Epithelial cell of proximal tubule (primary cell): ENCODE results near the gene ARL16. TPM values are rescaled to one million over a fixed set of nuclear protein-coding genes. Genes with fewer than 3 reads are reported as not detected.

Experiments
- DNase-seq: peaks from one replicate; pipeline ENCODE4 v3.0.0-alpha.2; 2011; ENCODE audit warnings: low read depth
- H3K4me3 ChIP-seq: 2 replicates; pipeline ENCODE4 v1.5.1; 2011; ENCODE audit warnings: low read depth, mild to moderate bottlenecking, low read length
- total RNA-seq: library from RNA; depleted of rRNA; stranded (reverse); fragments of >200 nt; gene quantifications from 2 replicates; pipeline ENCODE4 v1.2.3, GENCODE V29; 2015
- TF ChIP-seq, protein P1 (sequence below): conservative IDR thresholded peaks from 2 replicates; pipeline ENCODE4 v1.5.1; 2012; ENCODE audit warnings: low read depth, mild to moderate bottlenecking, low read length

ARL16 gene
- total RNA-seq, 1 donor from 2014 or later, result 59.0 TPM

DNA sequence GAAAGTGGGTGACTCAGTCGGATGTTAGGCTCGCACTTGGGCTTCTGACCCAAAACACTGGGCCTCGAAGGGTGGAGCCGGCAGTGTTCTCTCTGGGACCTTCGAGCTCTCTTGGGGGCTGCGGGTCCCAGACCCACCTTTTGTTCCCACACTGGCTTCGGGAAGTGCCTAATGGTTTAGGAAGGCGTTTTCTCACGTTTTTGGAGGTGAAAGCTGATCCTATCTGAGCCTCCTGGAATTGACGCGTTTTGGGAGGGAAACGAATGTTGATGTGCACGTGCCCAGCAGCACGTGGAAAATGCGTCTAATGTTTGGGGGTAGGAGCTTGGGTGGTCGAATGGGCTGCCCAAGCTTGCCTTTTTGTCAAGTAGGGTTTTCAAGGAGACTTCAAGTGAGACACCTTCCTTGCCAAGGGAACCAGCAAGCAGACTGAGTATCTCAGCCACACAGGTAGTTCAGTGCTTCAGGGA lies 880 bp upstream of the ARL16 start:
- TF ChIP-seq, protein P1, sequence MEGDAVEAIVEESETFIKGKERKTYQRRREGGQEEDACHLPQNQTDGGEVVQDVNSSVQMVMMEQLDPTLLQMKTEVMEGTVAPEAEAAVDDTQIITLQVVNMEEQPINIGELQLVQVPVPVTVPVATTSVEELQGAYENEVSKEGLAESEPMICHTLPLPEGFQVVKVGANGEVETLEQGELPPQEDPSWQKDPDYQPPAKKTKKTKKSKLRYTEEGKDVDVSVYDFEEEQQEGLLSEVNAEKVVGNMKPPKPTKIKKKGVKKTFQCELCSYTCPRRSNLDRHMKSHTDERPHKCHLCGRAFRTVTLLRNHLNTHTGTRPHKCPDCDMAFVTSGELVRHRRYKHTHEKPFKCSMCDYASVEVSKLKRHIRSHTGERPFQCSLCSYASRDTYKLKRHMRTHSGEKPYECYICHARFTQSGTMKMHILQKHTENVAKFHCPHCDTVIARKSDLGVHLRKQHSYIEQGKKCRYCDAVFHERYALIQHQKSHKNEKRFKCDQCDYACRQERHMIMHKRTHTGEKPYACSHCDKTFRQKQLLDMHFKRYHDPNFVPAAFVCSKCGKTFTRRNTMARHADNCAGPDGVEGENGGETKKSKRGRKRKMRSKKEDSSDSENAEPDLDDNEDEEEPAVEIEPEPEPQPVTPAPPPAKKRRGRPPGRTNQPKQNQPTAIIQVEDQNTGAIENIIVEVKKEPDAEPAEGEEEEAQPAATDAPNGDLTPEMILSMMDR, result no peak
- no peak for DNase-seq
- H3K4me3 ChIP-seq, result peak overlapping the region; percentile 96

DNA sequence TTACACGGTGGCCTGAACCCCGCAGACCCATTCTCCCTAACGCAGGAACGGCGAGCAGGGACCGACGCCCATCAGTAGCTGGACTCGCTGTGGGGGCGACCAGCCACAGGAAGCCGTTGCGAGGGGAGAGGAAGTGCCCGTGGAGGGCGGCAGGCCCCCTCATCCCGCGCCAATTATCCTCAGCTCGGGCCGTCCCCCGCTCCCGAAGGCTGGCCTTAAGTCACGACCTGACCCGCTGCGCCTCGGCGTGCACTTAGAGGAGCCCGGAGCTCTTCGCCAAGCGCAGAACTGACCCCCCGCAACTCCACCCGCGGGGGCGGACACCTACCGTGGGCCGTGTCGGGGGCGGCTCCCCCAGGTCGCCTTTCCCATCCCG lies 401 bp downstream of the ARL16 start:
- no peak for DNase-seq
- peak overlapping the region; percentile 96 for H3K4me3 ChIP-seq
- TF ChIP-seq, protein P1, result no peak

DNA sequence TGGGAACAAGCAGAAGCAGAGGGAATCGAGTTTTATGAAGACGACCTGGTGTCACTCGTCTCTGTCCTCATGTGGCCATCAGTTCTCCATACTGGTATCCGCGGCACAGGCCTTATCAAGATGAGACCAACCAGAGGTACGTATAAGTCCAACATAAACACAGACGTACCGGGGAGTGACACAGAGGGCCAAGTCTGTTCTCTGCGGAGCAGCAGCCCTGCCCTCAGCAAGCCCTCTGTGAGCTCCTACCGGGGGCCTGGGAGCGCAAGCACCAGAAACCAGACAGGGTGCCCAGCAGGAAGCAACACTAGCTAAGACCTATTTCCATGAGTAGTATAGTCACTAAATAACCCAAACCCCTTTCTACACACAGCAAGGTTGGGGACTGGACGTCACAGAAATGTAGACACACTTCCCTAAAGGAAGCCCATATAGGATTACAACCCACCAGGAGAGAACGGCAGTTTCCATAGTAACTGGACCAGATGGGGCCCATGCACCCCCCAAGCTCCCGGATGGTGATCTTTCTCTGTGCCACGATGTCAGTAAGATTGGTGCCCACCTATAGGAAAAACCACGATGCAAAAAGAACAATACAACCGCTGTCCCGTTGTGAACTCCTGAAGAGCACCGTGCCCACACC lies 911 bp downstream of the ARL16 start:
- H3K4me3 ChIP-seq, result peak overlapping the region; percentile 96
- DNase-seq, result no peak
- TF ChIP-seq, protein P1, result no peak

DNA sequence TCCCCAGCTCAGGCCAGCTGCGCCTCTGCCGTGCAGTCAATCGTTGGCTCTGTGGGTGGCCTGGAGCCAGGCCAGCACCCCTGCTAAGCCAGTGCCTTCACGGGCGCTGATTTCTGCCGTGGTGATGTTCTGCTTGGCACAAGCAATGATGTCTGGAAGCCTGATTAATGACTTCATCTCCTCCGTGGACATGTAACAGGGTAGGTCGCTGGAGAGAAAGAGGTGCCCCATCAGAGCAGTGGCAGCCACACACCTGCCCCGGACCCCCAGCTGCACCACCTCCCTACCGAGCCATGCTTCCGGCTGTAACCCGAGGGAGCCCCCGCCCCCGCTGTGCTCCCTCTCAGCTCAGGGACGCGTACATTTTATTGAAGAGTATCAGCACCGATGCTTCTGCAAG lies 1.9 kb downstream of the ARL16 start:
- peak; percentile 68 for DNase-seq
- H3K4me3 ChIP-seq, result peak overlapping the region; percentile 1
- TF ChIP-seq, protein P1, result no peak

DNA sequence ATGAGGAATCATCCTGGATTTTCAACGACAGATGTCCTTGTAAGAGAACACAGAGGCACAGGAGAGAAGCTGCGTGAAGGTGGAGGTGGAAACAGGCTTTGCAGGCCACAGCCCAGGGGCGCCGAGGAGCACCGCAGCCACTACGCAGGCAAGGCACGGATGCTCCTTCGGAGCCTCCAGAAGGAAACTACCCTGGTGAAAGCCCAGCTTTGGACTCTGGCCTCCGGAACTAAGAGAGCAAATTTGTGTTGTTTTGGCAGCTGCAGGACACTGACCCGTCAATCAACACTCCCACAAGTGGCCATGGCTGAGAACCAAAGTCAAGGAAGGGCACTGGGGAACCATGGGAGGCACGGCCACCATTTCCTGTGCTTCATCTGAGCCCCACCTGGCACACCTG lies 3.4 kb downstream of the ARL16 start:
- H3K4me3 ChIP-seq, result no peak overlapping the region
- TF ChIP-seq, protein P1, result no peak
- no peak for DNase-seq

DNA sequence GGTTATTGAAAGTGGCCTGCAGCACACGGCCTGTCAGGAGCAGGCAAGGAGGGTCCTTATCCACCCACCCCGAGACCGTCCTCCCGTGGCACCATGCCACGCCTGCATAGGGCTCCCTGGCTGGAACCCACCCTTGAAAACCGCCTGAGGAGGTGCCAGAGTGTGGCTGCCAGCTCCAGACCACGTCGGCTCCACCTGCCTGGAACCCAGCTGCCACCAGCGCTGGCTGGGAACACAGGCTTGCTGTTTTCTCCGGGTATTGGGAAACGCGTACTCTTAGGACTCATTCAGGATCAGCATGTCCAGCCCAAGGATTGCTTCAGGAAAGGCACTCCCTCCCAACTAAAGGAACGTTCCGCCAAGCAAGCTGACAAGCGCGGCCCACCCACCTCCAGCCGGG lies 6.7 kb downstream of the ARL16 start:
- no peak for DNase-seq
- no peak overlapping the region for H3K4me3 ChIP-seq
- TF ChIP-seq, protein P1, result no peak
